ENCODE measurements around the gene ERAS. TPM values are rescaled to one million over a fixed set of nuclear protein-coding genes. Genes with fewer than 3 reads are reported as not detected.
"Not testable (repeated sequence)": the region's sequence is repeated elsewhere in the genome, so short reads cannot be mapped to it uniquely, and the experiment has no call there.

Gene ERAS
- total RNA-seq, 1 experiment from 2014 or later: not detected

- DNase-seq (ENCODE audit: low spot score): peak; percentile 15
- intact Hi-C loops (cut with micrococcal nuclease; ENCODE audit: unreplicated experiment): no loop called here
- BruUV-seq (replicated peaks): no TSS peak
- CTCF ChIA-PET: no interaction called here
- Histone ChIP-seq H3K4me3 (ENCODE audit: low read depth, low read length, poor library complexity, severe bottlenecking) (no peak overlapping the region), H3K9me3 (ENCODE audit: low read depth, low read length, poor library complexity, severe bottlenecking) (no peaks in the 10 kb centered on the region), H3K27ac (ENCODE audit: low read depth, low read length, poor library complexity, severe bottlenecking) (no peak overlapping the region), H3K36me3 (ENCODE audit: insufficient read depth, low read length, poor library complexity, severe bottlenecking) (no peaks in the 10 kb centered on the region), H3K27me3 (replicated peaks; ENCODE audit: insufficient read depth, low read depth, low read length, poor library complexity) (no peaks in the 10 kb centered on the region), H3K4me1 (ENCODE audit: insufficient read depth, low read length, poor library complexity, severe bottlenecking) (no peaks in the 10 kb centered on the region)
- TF ChIP-seq CTCF (conservative IDR thresholded peaks at IDR 0.05; ENCODE audit: low read depth, low read length) (peak; percentile 44; the same call in 1 of the 2 replicates), EZH2 (IDR thresholded peaks at IDR 0.05; ENCODE audit: borderline replicate concordance, low read depth, low read length, poor library complexity, severe bottlenecking) (no peak)
- POLR2A ChIA-PET (ENCODE audit: low non-redundant PET): no interaction called here
Observed at GRCh38 chrX:48854898-48855297, 28.6 kb downstream of the ERAS start.

GRCh38 chrX:48864210-48864609 lies 37.9 kb downstream of the ERAS start:
- intact Hi-C loops (cut with micrococcal nuclease; ENCODE audit: unreplicated experiment): no loop called here
- ChIA-PET CTCF (interaction anchor here (0.7 kb wide), 1 partner anchor 63 kb away, joined by 3 read pairs; no protein-coding TSS in a partner anchor), POLR2A (ENCODE audit: low non-redundant PET) (no interaction called here)
- no TSS peak for BruUV-seq (replicated peaks)
- H3K36me3 ChIP-seq (ENCODE audit: insufficient read depth, low read length, poor library complexity, severe bottlenecking): no peaks in the 10 kb centered on the region
- H3K27ac ChIP-seq (ENCODE audit: low read depth, low read length, poor library complexity, severe bottlenecking): no peak overlapping the region
- no peak for DNase-seq (ENCODE audit: low spot score)
- no peak overlapping the region for H3K4me3 ChIP-seq (ENCODE audit: low read depth, low read length, poor library complexity, severe bottlenecking)
- H3K9me3 ChIP-seq (ENCODE audit: low read depth, low read length, poor library complexity, severe bottlenecking): no peaks in the 10 kb centered on the region
- no peaks in the 10 kb centered on the region for H3K4me1 ChIP-seq (ENCODE audit: insufficient read depth, low read length, poor library complexity, severe bottlenecking)
- H3K27me3 ChIP-seq (replicated peaks; ENCODE audit: insufficient read depth, low read depth, low read length, poor library complexity): no peaks in the 10 kb centered on the region
- TF ChIP-seq EZH2 (IDR thresholded peaks at IDR 0.05; ENCODE audit: borderline replicate concordance, low read depth, low read length, poor library complexity, severe bottlenecking): no peak
- TF ChIP-seq CTCF (conservative IDR thresholded peaks at IDR 0.05; ENCODE audit: low read depth, low read length): no peak

- POLR2A ChIA-PET (ENCODE audit: low non-redundant PET); BruUV-seq (replicated peaks): not testable (repeated sequence)
Observed at GRCh38 chrX:48872017-48872416, 45.7 kb downstream of the ERAS start.

GRCh38 chrX:48876944-48877343 lies 50.6 kb downstream of the ERAS start:
- H3K4me1 ChIP-seq (ENCODE audit: insufficient read depth, low read length, poor library complexity, severe bottlenecking); H3K27ac ChIP-seq (ENCODE audit: low read depth, low read length, poor library complexity, severe bottlenecking); H3K9me3 ChIP-seq (ENCODE audit: low read depth, low read length, poor library complexity, severe bottlenecking); DNase-seq (ENCODE audit: low spot score); H3K4me3 ChIP-seq (ENCODE audit: low read depth, low read length, poor library complexity, severe bottlenecking); intact Hi-C loops (cut with micrococcal nuclease; ENCODE audit: unreplicated experiment); POLR2A ChIA-PET (ENCODE audit: low non-redundant PET); BruUV-seq (replicated peaks); H3K36me3 ChIP-seq (ENCODE audit: insufficient read depth, low read length, poor library complexity, severe bottlenecking); H3K27me3 ChIP-seq (replicated peaks; ENCODE audit: insufficient read depth, low read depth, low read length, poor library complexity): not testable (repeated sequence)
- CTCF ChIA-PET: interaction anchor here (1.0 kb wide), 1 partner anchor 14 kb away, joined by 3 read pairs; no protein-coding TSS in a partner anchor

More at GRCh38 chrX:48872017-48872416, 45.7 kb downstream of the ERAS start:
- H3K36me3 ChIP-seq (ENCODE audit: insufficient read depth, low read length, poor library complexity, severe bottlenecking); H3K9me3 ChIP-seq (ENCODE audit: low read depth, low read length, poor library complexity, severe bottlenecking); H3K27me3 ChIP-seq (replicated peaks; ENCODE audit: insufficient read depth, low read depth, low read length, poor library complexity); intact Hi-C loops (cut with micrococcal nuclease; ENCODE audit: unreplicated experiment); H3K4me1 ChIP-seq (ENCODE audit: insufficient read depth, low read length, poor library complexity, severe bottlenecking); DNase-seq (ENCODE audit: low spot score); H3K27ac ChIP-seq (ENCODE audit: low read depth, low read length, poor library complexity, severe bottlenecking); H3K4me3 ChIP-seq (ENCODE audit: low read depth, low read length, poor library complexity, severe bottlenecking); CTCF ChIA-PET: not testable (repeated sequence)

Other genes starting within 250 kb of the ERAS start
- 48.1 and 58.7 TPM in 2 replicates for gene WDR13, start 229.0 kb upstream of the ERAS start, total RNA-seq (2021)
- 0.90 and 1.1 TPM in 2 replicates for gene WAS, start 142.7 kb upstream of the ERAS start, total RNA-seq (2021)
- 29.4 and 29.9 TPM in 2 replicates for gene SUV39H1, start 129.8 kb upstream of the ERAS start, total RNA-seq (2021)
- gene GLOD5, start 64.8 kb upstream of the ERAS start, total RNA-seq (2021): not detected in 2 replicates
- not detected in 2 replicates for gene GATA1, start 39.9 kb upstream of the ERAS start, total RNA-seq (2021)
- gene HDAC6, start 24.4 kb upstream of the ERAS start, total RNA-seq (2021): 49.4 and 82.5 TPM in 2 replicates
- gene PCSK1N, start 9.1 kb downstream of the ERAS start, total RNA-seq (2021): 16.9 and 17.6 TPM in 2 replicates
- gene TIMM17B, start 71.3 kb downstream of the ERAS start, total RNA-seq (2021): 60.8 and 72.4 TPM in 2 replicates
- gene PQBP1, start 71.4 kb downstream of the ERAS start, total RNA-seq (2021): 113 and 133 TPM in 2 replicates
- gene SLC35A2, start 85.1 kb downstream of the ERAS start, total RNA-seq (2021): 21.7 and 30.4 TPM in 2 replicates
- 14.9 and 19.9 TPM in 2 replicates for gene PIM2, start 92.5 kb downstream of the ERAS start, total RNA-seq (2021)
- 58.0 and 67.5 TPM in 2 replicates for gene OTUD5, start 131.1 kb downstream of the ERAS start, total RNA-seq (2021)
- 3.6 and 4.3 TPM in 2 replicates for gene KCND1, start 145.3 kb downstream of the ERAS start, total RNA-seq (2021)
- gene GRIPAP1, start 175.8 kb downstream of the ERAS start, total RNA-seq (2021): 64.0 and 65.6 TPM in 2 replicates
- 49.5 and 56.8 TPM in 2 replicates for gene TFE3, start 216.8 kb downstream of the ERAS start, total RNA-seq (2021)
- gene CCDC120, start 232.5 kb downstream of the ERAS start, total RNA-seq (2021): 11.9 and 13.0 TPM in 2 replicates
- gene PRAF2, start 247.5 kb downstream of the ERAS start, total RNA-seq (2021): 21.3 and 24.3 TPM in 2 replicates

Measured in A673 (cell line).